Hepatocyte (in vitro differentiated cells): ENCODE results near the gene CYTH4.

Source experiments
- EZH2 ChIP-seq: fragments of 200-600 bp; sonication (generic); IDR thresholded peaks from 2 replicates; pipeline ENCODE4 v1.6.1; 2016; ENCODE audit warnings: antibody characterized with exemption, mild to moderate bottlenecking, borderline replicate concordance
- EZH2phosphoT487 ChIP-seq: fragments of 200-600 bp; sonication (generic); IDR thresholded peaks from one replicate; pipeline ENCODE4 v1.6.1; 2018; ENCODE audit warnings: antibody characterized with exemption, mild to moderate bottlenecking, low read depth, moderate library complexity; ENCODE audit not compliant: unreplicated experiment, severe bottlenecking
- TF ChIP-seq, protein P1 (sequence below): fragments of 200-600 bp; sonication (generic); IDR thresholded peaks from 2 replicates; pipeline ENCODE4 v1.5.1; 2016; ENCODE audit warnings: antibody characterized with exemption, mild to moderate bottlenecking; ENCODE audit not compliant: poor library complexity

GRCh38 chr22:37345863-37346504 lies 63.7 kb downstream of the CYTH4 start:
- TF ChIP-seq, protein P1, sequence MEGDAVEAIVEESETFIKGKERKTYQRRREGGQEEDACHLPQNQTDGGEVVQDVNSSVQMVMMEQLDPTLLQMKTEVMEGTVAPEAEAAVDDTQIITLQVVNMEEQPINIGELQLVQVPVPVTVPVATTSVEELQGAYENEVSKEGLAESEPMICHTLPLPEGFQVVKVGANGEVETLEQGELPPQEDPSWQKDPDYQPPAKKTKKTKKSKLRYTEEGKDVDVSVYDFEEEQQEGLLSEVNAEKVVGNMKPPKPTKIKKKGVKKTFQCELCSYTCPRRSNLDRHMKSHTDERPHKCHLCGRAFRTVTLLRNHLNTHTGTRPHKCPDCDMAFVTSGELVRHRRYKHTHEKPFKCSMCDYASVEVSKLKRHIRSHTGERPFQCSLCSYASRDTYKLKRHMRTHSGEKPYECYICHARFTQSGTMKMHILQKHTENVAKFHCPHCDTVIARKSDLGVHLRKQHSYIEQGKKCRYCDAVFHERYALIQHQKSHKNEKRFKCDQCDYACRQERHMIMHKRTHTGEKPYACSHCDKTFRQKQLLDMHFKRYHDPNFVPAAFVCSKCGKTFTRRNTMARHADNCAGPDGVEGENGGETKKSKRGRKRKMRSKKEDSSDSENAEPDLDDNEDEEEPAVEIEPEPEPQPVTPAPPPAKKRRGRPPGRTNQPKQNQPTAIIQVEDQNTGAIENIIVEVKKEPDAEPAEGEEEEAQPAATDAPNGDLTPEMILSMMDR, result no peak
- no peak for TF ChIP-seq EZH2phosphoT487
- no peak for TF ChIP-seq EZH2
